Neural crest cell (in vitro differentiated cells): ENCODE data around the gene BNC1. TPM values are rescaled to one million over a fixed set of nuclear protein-coding genes. Genes with fewer than 3 reads are reported as not detected.

Source experiments
- DNase-seq: peaks from one replicate; pipeline ENCODE4 v3.0.0; 2021; ENCODE audit warnings: low read depth, mixed read lengths, low spot score
- H3K27ac Mint-ChIP-seq: one replicate; pipeline ENCODE4 v1.8.0; 2021; ENCODE audit warnings: mild to moderate bottlenecking, mixed read lengths; ENCODE audit not compliant: unreplicated experiment
- H3K27me3 Mint-ChIP-seq: 2 replicates; pipeline ENCODE4 v1.8.0; 2021; ENCODE audit warnings: low read depth, mild to moderate bottlenecking, mixed read lengths
- H3K36me3 Mint-ChIP-seq: 2 replicates; pipeline ENCODE4 v1.8.0; 2021; ENCODE audit warnings: low read depth, mild to moderate bottlenecking, mixed read lengths
- H3K4me1 Mint-ChIP-seq: 2 replicates; pipeline ENCODE4 v1.8.0; 2021; ENCODE audit warnings: mixed read lengths
- H3K4me3 Mint-ChIP-seq: one replicate; pipeline ENCODE4 v1.8.0; 2021; ENCODE audit warnings: mild to moderate bottlenecking, mixed read lengths
- H3K9me3 Mint-ChIP-seq: 2 replicates; pipeline ENCODE4 v1.8.0; 2021; ENCODE audit warnings: mixed read lengths
- total RNA-seq: library from RNA; stranded (reverse); gene quantifications from 2 replicates; pipeline ENCODE4 v1.2.1, GENCODE V29; 2021
- TF ChIP-seq, protein P1 (sequence below): fragments of 200-600 bp; sonication (generic); conservative IDR thresholded peaks from 2 replicates; pipeline ENCODE4 v1.5.0; 2021; ENCODE audit warnings: antibody characterized with exemption, mild to moderate bottlenecking

BNC1 gene
- total RNA-seq, 1 donor from 2014 or later: 0.35 TPM

DNA sequence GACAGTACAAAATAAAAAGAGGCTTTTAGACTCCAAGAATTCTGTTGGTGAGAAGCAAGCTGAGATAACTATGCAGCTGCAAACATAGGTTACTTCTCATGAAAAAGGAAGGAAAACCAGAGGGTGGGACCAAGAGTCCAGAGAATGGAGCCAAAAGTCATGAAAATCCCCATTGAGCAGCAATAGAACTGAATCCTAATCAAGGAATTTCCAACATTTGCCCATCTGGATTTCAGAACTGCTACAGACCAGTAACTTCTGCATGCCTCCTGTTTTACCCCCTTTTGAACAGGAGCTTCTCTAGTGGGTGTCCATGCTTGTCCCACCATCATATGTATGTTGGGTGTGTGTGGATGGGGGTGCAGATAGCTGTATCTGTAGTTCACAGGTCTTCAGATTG is 33.6 kb upstream of the BNC1 start:
- H3K36me3 Mint-ChIP-seq: no peaks in the 10 kb centered on the region
- H3K27ac Mint-ChIP-seq: no peak overlapping the region
- H3K9me3 Mint-ChIP-seq: no peaks in the 10 kb centered on the region
- DNase-seq: no peak
- no peaks in the 10 kb centered on the region for H3K4me1 Mint-ChIP-seq
- TF ChIP-seq, protein P1, sequence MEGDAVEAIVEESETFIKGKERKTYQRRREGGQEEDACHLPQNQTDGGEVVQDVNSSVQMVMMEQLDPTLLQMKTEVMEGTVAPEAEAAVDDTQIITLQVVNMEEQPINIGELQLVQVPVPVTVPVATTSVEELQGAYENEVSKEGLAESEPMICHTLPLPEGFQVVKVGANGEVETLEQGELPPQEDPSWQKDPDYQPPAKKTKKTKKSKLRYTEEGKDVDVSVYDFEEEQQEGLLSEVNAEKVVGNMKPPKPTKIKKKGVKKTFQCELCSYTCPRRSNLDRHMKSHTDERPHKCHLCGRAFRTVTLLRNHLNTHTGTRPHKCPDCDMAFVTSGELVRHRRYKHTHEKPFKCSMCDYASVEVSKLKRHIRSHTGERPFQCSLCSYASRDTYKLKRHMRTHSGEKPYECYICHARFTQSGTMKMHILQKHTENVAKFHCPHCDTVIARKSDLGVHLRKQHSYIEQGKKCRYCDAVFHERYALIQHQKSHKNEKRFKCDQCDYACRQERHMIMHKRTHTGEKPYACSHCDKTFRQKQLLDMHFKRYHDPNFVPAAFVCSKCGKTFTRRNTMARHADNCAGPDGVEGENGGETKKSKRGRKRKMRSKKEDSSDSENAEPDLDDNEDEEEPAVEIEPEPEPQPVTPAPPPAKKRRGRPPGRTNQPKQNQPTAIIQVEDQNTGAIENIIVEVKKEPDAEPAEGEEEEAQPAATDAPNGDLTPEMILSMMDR: no peak
- no peak overlapping the region for H3K4me3 Mint-ChIP-seq
- H3K27me3 Mint-ChIP-seq: no peaks in the 10 kb centered on the region

DNA sequence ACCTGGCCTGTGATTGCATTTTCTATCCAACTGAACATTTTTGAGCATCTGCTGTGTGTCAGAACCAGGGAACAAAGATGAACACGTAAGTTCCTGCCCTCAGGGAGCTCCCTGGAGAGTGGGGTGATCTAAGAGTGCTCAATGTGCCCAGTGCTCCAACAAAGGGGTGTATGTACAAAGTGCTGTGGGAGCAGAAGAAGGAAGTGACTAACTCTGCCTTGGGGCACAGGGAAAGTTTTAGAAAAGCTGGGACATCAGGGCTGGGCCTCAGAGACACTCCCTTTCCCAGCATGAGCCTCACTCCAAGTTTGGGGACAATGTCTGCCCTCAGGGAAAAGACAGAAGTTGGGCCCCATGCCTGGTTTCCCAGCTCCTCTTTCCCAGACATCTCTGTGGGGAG is 27.6 kb upstream of the BNC1 start:
- Mint-ChIP-seq H3K36me3 (no peaks in the 10 kb centered on the region), H3K27me3 (no peaks in the 10 kb centered on the region), H3K27ac (no peak overlapping the region), H3K4me3 (no peak overlapping the region), H3K9me3 (no peaks in the 10 kb centered on the region), H3K4me1 (peaks cover 18% of the 10 kb centered on the region)
- TF ChIP-seq, protein P1: no peak
- DNase-seq: no peak

DNA sequence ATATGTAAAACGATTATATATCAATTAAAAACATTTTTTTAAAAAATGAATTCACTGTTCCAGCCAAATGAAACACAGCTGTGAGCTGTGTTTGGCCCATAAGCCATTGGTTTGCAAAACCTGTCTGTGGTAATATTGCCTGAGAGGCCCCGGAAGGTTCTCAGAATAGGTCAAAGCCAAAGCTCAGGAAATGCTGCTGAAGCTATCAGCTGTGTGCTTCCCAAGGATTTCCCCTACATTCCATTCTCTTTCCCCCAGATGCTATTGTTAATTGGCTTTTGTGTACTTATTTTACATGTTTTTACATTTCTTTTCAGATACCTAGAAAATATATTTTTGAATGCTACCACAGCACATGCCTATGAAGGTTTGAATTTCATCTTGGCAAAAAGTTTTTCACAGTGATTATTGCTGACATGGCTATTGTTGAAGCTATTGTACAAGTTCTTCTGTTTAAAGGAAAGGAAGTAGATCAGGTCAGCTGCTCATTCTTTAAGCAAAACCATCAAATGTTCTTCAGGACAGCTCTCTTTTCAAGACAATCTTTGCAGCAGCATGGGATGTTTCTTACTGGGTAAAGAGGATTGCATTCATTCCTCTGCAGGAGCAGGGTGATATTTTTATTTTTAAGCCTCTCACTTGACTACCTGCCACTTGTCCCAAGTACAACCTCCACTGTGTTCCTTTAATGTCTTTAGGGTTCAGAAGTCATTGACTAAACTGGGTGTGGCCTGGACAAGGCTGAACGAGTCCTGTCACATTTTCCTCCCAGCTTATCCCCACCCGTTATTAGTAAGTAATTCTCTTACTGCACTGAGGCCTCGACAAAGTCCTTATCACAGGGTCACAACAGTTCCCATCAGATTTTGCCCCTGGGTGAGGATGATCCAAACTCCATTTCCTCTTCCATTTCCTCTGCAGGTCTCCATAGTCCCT is 26.3 kb upstream of the BNC1 start:
- DNase-seq: no peak
- Mint-ChIP-seq H3K36me3 (no peaks in the 10 kb centered on the region), H3K4me3 (no peak overlapping the region), H3K4me1 (peaks cover 26% of the 10 kb centered on the region), H3K27me3 (peaks cover 5% of the 10 kb centered on the region), H3K27ac (no peak overlapping the region), H3K9me3 (no peaks in the 10 kb centered on the region)
- TF ChIP-seq, protein P1: no peak

DNA sequence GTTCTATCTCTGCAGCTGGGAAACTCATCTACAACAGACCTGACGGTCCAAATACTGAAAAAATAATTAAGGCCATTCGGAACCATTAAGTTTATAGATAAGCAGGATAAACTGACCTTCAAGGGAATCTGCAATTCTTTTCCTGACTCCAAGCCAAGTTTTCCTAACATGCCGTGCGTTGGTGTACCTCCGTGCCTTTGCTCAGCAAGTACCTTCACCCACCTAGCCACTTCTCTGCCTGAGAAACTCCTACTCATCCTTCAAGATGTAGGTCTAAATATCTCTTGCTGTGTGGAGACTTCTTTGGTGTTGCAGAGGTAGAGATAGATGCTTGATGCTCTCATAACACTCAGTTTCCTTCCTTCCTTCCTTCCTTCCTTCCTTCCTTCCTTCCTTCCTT is 24.2 kb upstream of the BNC1 start:
- DNase-seq: no peak
- Mint-ChIP-seq H3K27ac (no peak overlapping the region), H3K36me3 (no peaks in the 10 kb centered on the region), H3K9me3 (no peaks in the 10 kb centered on the region), H3K27me3 (peaks cover 20% of the 10 kb centered on the region), H3K4me1 (peaks cover 30% of the 10 kb centered on the region), H3K4me3 (no peak overlapping the region)
- TF ChIP-seq, protein P1: no peak

DNA sequence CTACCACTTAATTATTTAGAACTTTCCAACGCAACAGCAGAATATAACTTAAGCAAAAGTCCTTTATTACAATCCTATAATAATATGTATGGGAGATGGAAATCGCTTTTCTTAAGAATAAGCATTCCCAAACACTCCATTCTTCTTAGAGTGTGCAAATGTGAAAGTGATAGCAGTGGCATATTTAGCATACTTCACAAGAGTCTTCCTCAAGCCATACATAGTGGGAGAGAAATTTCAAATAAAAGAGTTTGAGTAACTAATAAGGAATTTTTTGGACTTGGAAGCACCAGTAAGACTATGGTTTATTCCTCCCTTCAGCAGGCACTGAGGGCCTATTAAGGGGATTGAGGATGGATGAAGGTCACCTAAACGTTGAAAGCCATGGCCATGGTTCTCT is 22.1 kb upstream of the BNC1 start:
- Mint-ChIP-seq H3K27ac (no peak overlapping the region), H3K9me3 (no peaks in the 10 kb centered on the region), H3K4me1 (peaks cover 23% of the 10 kb centered on the region), H3K4me3 (no peak overlapping the region), H3K36me3 (no peaks in the 10 kb centered on the region), H3K27me3 (peaks cover 22% of the 10 kb centered on the region)
- TF ChIP-seq, protein P1: no peak
- no peak for DNase-seq
